SKM-1 (cell line): ENCODE results near the gene LCN10.
"Not testable (repeated sequence)": the region's sequence is repeated elsewhere in the genome, so short reads cannot be mapped to it uniquely, and the experiment has no call there.

Experiments
- DNase-seq: peaks from one replicate; lab custom pipeline; 2025; ENCODE audit not compliant: unreplicated experiment; lab: John Stamatoyannopoulos, UW

The LCN10 gene

DNA sequence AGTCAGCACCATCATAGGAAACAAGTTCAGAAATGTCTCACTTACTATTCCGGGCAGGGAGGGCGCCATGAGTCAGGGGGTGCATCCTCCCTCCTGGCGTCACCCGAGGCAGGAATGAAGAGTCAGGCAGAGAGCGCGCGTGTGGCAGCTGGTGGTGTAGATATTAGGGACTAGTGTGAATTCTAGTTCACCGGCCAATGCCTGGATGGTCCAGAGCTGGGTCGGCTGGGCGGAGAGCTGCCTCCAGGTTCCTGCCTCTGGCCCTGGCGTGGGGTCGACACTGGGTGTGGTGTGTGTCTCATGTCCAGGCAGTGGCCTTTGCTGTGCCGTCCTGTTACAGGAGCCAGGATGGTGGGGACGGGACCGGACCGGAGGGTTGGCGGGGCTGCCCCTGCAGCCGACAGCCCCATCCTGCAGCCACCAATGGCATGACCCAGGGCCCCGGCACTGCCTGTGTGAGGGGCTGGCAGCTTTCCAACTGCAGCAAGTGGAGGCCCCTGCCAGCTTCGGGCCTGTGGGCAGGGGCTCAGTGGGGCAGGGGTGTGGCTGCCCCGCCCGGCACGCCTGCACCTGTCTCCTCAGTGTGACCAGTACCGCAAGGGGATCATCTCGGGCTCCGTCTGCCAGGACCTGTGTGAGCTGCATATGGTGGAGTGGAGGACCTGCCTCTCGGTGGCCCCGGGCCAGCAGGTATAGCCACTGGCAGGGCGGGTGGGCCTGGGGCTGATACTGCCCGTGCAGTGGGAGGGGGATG lies 21.2 kb downstream of the LCN10 start:
- DNase-seq, result no peak

DNA sequence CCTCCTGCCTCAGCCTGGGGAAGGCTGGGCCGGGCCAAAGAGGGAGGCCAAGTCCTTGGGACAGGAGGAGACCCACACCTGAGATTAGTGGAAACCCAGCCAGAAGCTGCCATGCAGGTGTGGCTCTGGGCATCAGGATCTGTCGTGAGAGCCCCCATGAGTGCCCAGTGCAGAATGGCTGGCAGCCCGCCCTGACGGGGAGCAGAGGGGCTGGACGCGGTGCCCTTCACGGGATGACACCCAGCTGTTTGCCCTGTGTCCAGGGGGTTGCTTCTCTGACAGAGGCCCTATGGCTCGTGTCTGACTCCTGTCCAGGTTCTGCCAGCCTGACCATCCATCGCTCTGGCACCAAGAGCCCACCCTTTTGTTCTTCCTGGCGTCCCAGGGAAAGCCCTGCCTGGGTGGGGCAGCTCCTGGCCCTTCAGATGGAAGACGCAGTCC lies 21.8 kb downstream of the LCN10 start:
- DNase-seq, result no peak

DNA sequence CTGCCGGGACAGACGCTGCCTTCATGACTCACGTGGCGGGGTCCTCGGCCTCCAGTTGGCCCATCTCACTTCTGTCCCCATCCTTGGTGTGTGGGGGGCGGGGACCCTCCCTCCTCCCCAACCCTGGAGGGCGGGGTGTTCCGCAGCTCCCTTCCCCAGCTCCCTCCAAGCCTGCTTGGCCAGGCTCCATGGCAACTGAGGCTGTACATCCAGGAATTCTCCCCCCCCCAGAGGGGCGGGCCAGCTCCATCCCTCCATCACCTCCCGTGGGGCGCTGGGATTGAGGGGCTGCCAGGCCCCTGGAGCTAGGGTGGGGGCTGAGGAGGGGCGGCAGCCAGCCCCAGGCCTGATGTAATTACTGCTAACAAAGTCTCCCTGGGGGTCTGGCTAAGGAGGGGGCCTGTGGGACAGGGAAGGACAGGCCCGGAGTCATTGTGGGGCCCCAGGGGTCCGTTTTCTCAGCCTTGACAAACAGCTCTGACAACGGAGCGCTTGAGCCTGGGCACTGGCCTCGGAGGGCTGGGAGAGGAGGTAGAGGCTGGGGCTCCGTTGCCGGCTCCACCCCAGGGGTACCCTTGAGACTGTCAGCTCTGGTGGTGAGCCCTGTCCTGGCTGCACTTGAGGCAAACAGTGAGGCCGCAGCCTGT lies 22.4 kb downstream of the LCN10 start:
- DNase-seq, result no peak

DNA sequence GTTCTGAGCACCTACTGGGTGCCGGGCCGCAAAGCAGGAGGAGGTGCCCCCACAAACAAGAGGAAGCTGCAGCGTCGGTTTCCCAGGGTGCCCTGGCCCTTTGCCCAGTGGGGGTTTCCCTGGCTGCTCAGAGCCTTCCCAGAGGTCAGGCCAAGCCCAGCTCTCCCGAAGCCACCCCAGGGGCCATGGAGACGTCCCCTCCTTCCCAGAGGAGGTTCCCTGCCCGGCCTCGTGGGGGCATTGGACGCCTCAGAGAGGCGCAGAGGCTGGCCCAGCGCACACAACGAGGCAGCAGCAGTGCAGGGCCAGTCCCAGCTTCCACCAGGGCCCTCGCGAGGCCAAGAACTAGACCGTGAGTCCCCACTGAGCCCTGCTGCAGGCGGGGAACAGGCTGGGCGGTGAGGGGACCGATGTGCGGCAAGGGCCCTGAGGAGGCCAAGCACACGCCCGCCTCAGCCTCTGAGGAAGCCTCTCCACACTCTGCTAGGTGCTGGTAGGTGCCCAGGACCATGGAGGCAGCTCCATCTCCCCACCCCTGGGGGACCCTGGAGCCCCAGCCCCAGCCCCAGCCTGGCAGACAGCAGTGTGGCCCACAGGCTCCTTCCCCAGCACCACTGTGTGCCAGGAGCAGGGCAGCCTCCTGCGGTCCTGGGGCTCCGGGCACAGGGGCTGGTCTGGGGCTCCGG lies 23.4 kb downstream of the LCN10 start:
- no peak for DNase-seq

DNA sequence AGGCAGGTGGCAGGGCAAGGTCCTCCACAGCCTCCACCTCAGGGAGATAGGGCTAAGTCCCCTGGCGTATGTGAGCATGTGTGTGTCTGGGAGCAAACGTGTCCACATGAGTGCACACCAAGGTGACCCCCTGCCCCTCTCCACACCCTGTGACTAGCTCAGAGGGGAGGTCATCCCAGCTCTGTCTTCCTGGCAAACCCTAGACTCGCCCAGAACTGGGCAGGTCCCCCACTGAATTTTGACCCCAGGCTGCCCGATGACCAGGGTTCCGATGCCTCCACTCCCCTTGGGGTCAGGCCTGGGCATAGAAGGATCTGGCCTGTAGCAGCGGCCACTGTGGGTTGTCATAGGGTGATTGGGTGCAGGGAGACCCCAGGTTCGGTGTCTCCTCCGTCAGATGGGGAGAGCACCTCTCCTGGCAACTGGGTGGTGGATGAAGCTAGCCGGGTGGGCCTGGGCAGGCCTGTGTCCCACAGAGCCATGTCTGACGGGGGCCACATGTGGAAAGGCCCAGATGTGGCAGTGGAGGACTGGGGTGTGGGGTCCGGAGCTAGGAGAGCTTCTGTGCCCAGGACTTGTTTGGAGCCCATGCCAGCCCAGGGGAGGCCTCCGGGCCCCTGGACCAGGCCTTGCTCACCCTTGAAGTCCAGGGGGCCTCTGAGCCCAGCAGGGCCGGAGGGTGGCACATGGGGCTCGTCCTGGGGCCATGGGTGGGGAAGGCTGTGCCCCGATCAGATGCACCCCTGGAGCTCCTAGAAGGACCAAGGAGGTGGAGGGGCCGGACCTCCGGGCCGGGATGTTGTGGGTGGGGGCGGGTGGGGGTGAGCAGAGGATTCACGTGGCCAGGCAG lies 24.2 kb downstream of the LCN10 start:
- no peak for DNase-seq

DNA sequence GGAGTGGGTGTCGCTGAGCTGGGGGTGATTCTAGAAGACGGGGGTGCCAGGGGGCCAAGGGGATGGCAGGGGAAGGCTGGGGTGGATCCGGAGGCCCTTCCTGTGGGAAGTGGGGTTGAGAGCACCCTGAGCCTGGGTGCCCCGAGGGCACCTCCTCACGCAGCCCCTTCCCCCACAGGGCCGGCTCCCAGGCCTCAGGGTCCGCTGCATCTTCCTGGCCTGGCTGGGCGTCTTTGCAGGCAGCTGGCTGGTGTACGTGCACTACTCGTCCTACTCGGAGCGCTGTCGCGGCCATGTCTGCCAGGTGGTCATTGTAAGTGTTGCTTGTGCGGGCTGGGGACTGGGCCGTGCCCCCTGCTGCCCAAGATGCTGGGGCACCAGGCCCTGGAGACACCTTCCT lies 25.3 kb downstream of the LCN10 start:
- DNase-seq, result no peak

DNA sequence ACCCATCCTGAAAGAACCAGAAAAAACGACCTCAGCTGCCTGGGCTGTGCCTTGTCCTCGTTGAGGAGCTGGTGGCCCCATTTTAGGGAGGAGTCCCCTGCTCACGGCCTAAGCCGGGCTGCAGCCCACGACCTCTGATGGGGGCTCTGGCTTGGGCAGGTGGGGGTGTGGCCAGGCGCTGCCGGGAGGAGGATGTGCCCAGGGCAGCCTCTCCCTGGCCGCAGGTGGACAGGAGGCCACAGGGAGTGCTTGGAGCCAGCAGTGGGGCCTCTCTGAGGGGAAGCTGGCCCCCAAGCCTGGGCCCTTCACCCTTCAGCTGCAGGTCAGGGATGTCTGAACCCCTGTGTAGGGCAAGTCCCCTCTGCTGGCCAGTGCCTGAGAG lies 27.9 kb downstream of the LCN10 start:
- DNase-seq, result no peak

DNA sequence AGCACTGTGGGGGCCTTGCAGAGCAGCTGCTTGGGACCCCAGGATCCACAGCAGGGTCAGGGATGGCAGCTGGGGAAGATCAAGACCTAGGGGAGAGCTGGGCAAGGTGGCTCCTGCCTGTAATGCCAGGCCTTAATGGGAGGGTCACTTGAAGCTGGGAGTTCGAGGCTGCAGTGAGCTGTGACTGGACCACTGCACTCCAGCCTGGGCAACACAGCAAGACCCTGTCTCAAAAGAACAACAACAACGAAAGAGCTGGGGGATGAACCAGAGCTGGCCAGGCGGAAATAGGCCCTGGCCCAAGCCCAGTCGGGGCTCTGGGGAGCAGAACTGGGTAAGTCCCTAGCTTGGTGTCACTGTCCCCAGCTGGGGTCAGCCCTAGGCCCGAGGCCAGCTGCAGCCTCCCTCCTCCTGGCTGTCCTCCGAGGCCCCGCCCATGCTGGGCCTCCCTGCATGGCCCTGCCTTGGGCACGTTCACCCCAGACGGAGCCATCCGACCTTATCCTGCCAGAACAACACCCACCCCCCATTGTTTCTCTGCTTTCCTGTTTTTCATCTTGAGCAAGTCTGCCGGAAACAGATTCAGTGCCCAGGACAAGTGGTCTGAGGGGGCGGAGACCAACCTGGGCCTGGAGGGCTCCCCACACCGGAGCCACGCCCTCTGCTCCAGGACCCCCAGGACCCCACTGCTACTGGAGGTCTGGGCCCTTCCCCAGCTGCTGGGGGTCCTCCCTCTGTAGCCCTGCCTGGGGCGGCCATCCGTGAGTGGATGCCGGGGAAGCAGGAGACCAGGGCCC lies 28.4 kb downstream of the LCN10 start:
- no peak for DNase-seq

DNA sequence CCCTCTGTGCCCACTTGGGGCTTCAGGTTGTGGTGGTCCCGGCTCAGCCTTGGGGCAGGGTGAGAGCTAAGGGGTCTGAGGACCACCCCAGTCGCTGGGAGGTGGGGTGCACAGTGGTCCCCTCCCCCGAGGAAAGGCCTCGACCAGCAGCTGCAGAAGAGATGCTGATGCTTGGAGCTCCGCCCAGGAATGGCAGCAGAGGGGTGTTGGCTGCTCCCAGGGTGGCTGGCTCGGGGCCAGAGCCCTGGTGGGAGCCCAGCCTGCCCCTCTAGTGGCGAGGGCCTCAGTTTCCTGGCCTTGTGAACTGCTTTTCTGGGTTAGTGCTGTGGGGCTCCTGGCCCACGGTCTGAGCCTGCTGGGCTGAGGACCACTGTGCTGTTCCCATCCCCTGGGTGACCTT lies 29.2 kb downstream of the LCN10 start:
- no peak for DNase-seq

DNA sequence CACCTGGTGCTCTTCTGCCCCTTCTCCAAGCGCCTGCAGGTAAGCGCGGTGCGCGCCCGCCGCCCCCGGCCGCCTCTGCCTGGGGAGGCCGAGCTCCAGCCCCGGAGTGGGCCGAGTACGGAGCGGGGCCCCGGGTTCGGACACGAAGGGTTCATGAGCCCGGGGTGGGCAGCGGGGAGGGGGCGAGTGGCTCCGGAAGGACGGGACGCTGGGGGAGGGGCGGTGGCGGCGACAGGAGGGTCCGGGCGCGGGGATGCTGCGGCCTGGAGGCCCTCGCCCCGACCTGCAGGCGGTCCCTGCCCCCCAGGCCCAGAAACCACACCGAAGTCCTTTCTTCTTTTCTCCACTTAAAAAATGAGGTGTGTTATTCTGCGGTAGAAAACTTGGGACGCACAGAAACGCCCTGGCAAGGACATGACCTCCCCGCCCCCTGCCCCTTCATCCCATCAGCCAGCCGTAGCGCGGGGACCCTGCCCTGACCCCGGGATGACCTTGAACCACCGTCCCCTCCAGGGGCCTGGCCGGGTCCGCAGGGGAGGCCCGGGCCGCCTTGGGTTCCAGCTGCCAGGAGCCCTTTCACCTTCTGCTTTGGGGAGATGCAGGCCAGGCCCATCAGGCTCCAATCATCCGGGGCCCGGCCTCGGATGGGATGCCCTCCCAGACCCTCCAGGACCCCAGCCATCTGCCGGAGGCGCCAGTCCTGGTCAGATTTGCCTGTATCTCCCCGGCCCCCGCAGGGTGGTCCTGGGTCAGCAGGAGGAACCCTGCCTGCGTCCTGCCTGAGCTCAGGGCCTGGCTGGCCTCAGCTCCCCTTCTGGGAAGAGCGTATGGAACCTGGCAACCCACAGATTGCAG lies 29.8 kb downstream of the LCN10 start:
- no peak for DNase-seq

DNA sequence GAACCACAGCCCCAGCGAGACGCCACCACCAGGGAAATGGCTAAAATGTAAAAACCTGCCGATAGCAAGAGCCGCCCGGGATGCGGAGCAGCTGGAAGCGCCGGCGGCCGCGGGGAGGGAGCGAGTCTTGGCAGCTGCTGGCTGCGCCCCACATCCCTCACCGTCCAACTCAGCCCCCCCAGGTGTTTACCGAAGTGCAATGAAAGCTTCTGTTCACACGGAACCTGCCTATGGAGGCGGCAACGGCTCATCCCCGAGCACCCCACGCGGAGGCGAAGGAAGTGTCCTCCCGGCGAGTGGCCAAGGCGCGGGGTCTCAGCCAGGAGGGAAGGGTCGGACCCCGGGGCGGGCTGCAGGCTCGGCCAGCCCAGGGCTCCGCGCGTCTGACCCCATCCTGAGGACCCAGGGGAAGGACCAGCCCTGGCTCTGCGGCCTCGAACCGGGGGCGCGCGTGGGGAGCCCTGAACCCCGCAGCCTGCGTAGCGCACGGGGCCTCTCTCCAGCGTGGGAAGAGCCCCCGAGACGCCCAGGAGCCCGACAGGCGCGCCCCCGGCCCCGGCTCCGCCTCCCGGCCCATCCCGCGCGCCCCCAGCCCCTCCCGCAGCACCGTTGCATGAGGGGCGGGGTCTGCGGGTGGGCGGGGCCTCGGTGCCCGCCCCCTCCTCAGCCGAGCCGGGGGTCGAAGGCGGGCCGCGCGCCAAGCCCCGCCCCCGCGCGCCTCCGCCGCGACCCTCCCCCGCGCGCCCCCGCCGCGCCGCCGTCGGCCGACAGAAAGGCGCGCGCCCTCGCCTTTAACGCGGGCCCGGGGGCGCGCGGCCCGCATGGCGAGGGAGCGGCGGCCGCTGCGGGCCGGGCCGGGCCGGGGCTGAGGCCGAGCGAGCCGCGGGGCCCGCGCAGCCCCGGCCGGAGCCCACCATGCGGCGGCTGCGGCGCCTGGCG lies 30.7 kb downstream of the LCN10 start, which contains the start of gene DIPK1B:
TSS of gene DIPK1B (plus strand) at position 822 of the 939 bp plus-strand sequence. CDS start at position 916, 94 bp downstream.
- DNase-seq, result no peak

DNA sequence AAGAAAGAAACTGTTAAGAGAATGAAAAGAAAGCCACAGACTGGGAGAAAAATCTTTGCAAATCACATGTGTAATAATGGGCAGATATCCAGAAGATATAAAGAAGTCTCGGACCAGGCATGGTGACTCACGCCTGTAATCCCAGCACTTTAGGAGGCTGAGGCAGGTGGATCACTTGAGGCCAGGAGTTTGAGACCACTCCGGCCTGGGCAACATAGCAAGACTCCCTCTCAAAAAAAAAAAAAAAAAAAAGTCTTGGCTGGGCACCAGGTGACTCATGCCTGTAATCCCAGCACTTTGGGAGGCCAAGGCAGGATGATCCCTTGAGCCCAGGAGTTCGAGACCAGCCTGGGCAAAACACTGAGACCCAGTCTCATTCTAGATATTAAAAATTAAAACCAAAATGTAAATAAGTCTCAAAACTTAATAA lies 31.5 kb downstream of the LCN10 start:
- not testable (repeated sequence) for DNase-seq

DNA sequence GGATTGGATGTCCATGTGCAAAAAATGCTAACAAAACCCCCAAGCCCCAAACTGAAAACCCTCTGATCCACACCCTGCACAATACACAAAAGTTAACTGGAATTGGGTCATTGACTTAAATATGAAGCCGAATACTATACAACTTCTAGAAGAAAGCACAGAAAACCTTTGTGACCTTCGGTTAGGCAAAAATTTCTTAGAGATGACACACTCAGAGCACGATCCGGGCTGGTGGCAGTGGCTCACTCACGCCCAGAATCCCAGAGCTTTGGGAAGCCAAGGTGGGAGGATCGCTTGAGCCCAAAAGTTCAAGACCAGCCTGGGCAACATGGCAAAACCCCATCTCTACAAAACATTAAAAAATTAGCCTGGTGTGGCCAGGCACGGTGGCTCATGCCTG lies 32.2 kb downstream of the LCN10 start:
- DNase-seq, result no peak

DNA sequence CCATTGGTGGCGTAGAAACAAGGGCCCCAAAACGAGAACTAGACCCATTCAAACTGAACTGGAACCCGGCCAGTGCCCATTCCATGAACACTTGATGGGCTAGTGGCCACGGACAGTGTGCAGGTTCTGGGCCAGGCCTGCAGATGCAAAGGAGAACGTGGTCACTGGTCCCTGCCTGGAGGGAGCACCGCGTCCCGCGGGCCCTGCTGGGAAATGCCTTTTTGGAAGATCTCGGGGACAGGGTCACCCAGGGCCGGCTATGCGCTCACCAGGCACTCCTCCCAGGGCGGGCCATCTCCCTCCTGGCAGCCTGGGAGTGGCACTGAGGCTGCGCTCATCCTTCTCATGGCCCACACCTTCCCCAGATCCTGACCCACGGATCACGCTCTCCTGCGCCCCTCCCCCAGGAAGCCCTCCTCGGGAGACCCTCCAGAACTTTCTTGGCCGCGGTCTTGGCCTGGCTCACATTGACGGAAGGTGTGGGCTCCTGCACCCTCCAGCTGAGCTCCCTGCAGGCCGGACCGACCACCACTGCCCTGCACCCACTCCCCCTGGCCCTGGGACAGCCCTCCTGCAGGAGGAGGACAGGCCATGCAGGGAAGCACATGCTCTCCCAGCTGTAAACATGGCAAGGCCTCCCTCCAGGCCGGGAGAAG lies 33.2 kb downstream of the LCN10 start:
- DNase-seq, result no peak

DNA sequence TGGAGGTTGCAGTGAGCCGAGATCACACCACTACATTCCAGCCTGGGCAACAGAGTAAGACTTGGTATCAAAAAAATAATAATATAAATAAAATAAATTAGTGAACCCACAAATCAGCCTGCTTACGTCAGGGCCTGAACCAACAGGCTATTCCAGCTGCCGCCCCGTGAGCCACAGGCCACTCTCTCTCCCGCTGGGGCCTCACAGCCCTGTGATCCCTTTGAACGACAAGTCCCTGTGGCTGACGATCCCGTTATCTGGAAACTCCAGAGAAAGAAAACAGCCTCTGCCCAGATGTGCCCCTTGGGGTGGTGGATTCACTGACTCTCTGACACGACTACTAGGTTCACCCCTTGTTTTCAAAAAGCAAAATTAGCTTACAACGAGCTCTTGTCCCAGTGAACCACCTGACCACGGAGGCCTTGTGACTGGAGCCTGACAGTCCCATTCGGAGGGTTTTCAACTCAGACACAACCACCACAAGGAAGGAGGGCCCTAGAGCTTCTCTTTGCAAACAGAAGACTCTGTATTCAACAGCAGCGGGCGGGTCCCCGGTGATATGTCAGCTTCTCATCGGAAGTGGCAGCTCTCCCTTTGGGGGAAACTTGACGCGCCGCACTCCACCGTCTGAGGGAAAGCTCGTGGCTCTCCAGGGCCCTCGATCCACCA lies 34.8 kb downstream of the LCN10 start:
- DNase-seq, result no peak

DNA sequence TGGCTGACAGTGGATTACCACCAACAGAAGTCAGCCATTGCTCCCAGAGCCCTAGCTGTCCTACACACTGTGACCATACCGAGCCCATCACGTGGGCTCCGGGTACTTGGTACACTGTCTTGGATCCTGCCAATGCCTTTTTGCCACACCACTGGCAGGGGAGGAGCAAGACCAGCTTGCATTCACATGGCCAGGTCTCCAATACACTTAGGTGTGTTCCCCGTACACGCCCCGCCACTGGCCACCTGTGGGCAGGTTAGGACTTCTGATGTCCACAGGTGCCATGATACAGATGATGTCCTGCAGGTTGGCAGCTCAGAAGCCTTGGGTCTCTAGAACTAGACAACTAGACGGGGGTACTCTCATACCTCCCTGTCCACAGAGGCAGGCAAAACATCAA lies 35.7 kb downstream of the LCN10 start:
- no peak for DNase-seq

DNA sequence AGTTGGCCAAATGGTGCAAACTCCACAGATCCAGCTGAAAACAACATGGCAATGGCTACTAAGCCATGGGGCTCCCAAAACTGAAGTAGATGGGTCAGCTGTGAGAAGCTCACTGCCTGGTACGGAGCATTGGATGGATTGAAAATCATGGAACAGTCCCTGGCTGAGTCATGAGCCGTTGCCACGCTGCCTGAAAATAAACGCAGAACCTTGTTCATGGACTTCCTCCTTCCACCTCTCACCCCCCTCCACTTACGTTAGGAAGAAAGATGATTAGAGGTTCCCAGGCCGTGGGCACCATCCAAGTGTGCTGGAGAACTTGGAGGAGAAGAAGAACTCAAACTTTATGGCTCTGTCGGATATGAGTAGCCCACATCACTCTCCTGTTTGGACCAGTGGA lies 37.2 kb downstream of the LCN10 start:
- no peak for DNase-seq
